CD4-positive, alpha-beta T cell treated with Interleukin-10 for 1 hour (primary cell): ENCODE measurements around the gene PCLO.
"Not testable (repeated sequence)": the region's sequence is repeated elsewhere in the genome, so short reads cannot be mapped to it uniquely, and the experiment has no call there.

Experiments
- DNase-seq: peaks from one replicate; pipeline ENCODE4 v3.0.0-alpha.2; 2020

Gene PCLO

DNA sequence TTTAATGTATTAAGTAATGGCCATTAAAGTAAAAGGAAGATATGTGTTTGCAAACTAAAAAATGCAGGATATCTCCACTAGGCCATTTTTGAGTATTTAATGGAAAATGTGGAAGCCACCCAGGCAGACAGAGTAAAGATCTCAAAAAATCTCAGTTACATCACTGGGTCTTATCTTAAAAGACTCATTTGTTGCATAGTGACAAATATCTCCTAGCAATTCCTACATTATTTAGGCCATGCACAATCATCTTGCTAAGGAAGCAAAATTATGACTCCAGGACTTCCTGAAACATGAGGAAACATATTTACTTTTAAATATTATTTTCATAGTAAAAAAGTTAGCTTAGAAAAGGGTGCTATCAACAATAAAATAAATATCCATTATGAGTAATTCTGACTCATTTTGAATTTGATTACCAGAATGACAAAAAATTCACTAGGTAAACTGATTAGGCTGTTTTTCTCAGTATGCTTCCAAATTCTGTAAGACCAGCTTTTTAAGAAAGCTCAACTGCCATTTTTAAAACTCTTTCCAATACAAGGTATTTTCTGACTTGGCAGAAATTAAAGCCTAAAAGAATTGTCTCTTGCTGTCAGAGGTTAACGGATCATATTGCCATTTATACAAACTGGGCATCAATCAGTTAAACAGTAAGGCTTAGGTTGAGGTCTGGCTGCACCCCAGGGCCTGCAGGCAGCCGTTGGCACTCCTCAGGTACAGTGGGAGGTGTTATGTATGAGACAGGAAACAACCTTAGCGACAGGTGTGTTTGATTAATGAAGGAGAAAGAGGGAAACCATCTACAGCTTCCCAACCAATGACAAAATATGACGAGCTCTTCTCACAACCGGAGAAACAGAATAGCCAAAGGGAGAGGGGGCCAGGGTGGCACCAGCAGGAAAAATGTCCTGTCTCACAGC lies 31.8 kb downstream of the PCLO start:
- DNase-seq: no peak

DNA sequence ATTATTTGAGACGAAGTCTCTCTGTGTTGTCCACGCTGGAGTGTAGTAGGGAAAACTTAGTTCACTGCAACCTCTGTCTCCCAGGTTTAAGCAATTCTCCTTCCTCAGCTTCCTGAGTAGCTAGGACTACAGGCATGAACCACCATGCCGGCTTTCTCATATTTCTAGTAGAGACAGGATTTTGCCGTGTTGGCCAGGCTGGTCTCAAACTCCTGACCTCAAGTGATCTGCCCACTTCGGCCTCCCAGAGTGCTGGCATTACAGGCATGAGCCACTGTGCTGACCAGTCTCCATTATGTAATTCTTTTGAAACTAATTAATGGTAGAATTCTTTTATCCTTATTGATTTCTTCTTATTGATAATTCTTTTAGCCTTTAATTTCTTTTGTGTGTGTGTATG lies 32.5 kb downstream of the PCLO start:
- DNase-seq: no peak

DNA sequence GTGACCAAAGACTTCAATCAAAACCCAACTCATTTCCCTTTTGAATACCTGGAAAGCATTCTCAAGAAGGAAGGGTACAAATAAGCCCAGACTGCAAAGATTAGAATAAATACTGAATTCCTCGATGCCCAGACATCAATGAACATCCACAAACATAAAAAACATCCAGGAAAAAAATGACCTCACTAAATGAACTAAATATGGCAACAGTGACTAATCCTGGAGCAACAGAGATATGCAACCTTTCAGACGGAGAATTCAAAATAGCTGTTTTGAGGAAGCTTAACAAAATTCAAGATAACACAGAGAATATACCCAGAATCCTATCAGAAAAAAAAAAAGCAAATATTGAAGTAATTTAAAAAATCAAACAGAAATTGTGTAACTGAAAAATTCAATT lies 43.2 kb downstream of the PCLO start:
- DNase-seq: no peak

DNA sequence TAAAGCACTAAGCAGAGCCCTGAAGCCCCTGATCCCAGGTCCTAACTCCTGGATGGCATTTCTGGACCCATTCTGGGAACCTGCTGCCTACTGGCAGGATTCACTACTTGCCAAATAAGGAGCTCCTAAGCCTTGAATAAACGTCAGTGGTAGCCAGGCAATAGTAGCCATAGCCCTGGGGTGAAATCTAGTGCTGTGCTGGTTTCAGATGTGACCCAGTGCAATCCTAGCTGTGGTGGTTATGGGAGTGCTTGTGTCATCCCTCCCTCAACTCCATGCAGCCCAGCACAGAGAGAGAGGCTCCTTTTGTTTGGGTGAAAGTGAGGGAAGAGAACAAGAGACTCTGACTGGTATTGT lies 43.7 kb downstream of the PCLO start:
- DNase-seq: no peak

DNA sequence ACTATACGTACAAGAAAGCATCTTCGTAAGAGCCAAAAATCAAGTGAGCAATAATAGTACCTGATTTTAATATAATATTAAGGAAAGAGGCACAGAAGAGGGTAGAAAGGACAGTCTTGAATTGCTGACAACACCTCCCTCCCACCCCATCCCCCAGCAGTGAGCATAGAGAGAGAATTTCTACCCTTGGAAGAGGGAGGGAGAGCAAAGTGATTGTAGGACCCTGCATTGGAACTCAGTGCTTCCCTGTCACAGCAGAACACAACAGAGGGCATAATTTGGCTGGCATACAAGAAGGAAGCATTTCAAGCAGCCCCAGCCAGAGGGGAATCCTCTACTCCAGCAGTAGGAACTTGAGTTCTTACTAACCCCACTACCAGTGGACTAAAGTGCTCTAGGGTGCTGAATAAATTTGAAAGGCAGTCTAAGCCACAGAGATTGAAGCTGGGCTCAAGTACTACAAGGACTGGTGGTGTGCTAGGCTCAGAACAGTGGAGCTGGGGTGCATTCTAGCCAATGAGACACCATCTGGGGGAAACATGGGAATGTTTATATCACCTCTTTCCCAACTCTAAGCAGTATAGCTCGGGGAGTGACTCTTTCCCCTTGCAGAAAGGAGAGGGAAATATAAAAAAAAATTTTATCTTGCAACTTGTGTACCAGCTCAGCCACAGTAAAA lies 44.2 kb downstream of the PCLO start:
- DNase-seq: no peak

DNA sequence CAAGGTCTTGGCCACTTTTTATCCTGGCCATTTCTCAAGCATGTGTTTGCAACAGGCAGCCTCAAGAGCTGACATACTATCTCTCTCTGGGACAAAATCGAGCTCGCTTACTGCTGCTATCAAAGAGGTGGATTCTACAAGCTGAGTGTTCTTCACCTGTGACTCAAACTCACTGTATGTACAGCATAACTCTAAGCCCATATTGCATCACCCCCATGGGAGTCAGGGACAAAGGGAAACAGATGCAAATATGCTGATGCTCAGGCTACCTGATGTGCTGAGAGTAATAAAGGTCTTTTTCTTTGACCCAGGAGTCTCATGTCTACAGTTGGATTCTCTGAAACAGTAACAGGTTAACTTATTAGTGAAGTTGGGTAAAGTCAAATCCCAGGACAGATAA lies 45.2 kb downstream of the PCLO start:
- no peak for DNase-seq

DNA sequence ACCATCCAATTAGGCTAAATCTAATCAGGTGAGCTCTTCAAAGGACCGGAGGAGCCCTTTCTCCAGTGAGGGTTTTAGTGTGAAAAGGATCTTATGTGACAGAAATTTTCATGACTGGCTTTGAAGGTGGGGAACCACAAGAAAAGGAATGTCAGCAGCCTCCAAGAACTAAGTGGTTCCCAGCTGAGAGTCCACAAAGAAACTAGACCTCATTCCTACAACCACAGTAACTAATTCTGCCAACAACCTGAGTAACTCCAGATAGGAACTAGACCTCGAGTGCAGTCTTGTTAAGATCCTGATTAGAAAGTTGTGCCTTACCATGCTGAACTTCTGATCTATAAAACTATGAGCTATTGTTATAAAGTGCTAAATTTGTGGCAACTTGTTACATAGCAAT lies 51.3 kb downstream of the PCLO start:
- no peak for DNase-seq

DNA sequence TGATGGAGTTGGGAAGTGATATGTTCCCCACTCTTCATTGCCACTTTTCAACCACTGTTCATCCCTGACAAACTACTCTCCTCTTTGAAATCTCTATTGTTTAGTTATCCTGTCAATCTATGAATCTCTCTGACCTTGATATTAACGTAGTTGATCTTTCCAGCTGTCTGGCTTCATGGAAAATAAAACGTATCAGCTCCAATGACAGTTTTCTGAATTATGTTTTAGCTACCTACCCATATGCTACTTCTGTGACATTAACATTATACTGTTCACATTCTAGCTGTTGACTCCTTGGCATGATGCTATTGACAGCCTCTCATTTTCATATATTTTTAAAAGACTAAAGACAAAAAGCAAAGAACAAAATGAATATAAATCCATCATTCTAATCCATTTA lies 53.3 kb downstream of the PCLO start:
- no peak for DNase-seq

DNA sequence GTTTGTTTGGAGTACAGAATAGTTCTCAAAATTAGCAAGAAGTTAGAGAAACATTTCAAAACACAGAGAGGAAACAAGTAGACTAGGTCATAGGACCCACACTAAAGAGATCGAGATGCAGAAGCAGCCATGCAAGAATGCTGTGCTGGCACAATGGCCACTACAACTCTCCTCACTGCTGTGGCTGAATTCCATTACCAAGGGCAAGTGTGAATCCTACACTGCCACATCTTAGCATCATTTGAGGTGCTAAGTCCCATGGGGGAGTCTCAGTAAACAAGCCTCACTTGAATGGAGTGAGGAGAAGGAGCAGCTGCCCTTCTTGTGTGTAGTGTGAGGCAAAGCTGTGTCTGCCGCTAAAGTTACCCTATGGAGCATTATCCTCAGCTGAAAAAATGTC lies 56.7 kb downstream of the PCLO start:
- DNase-seq: no peak

DNA sequence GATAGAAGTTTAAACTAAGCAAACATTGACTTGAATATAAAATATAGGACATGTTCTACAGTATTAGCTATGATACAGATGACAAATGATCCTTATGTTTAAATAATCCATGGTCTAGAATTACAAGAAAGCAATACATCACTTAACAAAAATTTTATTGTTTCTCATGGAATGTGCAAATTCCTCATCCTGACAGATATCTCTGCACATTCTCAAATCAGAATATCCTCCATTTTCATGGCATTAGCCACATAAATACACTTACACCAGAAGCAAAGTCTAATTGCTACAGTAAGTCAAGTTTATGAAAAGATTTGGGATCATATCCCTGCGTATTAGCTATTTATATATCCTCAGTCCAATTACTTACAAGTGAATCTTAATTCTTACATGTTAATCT lies 57.6 kb downstream of the PCLO start:
- DNase-seq: no peak

DNA sequence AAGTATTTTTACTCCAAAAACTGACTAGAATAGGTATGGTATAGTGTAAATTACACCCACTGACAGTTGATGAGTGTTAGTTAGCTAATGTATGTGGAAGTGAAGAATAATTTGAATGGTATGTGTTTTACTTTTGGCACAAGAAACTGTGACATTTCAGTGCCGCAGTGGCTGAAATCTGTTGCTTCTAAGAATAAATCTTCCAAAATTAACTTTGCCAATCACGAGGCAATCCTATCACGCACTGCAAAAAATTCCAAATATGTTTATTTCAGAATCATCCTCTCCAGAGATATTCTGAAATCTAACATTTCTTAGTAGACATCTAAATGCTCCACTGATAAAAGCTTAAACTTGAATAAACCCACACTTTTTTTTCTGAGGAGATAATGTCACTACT lies 61.2 kb downstream of the PCLO start:
- no peak for DNase-seq

DNA sequence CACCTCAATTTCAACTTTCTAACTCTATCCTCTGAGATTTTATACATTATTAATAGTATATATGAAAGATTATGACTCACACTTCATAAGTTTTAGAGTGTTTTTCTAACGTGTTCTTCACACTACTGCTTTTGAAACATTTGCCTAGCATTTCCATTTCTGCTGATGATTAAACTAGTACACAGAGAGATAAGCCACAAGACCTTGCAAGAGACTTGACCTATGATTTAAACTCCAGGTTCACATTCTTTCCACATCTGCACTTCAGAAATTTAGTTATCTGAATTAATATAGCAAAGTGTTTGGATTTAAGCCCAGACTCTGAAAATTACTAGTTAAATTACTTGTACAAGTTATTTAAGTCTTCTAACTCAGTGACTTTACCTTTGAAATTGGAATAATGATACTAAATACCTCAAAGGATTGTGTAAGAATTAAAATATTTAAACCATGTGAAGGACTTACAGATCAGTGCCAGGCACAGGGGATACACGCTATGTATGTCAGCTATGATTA lies 66.6 kb downstream of the PCLO start:
- no peak for DNase-seq

DNA sequence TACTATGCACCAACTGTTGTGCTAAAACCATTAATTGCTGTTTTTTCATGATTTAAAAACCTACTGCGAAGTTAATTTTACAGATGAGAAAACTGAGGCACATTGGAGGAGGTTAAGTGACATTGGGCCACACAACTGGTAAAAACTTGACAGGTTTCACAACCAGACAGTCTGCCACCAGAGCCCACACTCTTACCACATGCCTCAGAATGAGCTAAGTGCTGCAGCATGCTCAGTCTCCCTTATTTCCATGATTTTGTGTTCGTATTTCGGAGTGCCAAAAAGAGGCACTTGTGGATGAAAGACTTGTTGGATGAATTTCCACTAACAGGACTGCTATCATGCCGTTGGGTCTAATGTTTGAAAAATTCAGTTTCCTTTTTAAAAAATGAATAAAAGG lies 77.4 kb downstream of the PCLO start:
- DNase-seq: no peak

DNA sequence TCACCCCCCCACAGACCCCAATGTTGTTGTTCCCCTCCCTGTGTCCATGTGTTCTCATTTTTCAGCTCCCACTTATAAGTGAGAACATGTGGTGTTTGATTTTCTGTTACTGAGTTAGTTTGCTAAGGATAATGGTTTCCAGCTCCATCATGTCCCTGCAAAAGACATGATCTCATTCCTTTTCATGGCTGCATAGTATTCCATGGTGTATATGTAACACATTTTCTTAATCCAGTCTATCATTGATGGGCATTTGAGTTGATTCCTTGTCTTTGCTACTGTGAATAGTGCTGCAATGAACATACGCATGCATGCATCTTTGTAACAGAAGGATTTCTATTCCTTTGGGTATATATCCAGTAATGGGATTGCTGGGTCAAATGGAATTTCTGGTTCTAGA lies 82.8 kb downstream of the PCLO start:
- not testable (repeated sequence) for DNase-seq

DNA sequence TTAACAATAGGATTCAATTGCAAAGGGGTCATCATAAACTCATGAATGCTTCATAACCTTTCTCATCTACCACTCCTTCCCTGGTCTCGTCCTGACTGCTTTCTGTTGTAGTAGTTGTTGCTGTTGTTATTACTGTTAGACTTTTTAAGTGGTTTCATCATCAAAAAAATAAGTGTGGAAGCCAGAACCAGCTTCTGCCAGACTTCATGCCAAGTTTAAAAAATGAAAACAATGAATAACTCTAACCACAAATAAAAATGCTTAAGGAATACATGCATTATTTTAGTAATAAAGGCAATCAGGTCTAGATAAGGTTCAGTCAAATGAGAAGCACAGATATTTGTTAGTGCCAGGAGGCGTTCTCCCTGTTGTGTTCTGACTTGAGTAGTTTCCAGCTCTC lies 85.4 kb downstream of the PCLO start:
- no peak for DNase-seq

DNA sequence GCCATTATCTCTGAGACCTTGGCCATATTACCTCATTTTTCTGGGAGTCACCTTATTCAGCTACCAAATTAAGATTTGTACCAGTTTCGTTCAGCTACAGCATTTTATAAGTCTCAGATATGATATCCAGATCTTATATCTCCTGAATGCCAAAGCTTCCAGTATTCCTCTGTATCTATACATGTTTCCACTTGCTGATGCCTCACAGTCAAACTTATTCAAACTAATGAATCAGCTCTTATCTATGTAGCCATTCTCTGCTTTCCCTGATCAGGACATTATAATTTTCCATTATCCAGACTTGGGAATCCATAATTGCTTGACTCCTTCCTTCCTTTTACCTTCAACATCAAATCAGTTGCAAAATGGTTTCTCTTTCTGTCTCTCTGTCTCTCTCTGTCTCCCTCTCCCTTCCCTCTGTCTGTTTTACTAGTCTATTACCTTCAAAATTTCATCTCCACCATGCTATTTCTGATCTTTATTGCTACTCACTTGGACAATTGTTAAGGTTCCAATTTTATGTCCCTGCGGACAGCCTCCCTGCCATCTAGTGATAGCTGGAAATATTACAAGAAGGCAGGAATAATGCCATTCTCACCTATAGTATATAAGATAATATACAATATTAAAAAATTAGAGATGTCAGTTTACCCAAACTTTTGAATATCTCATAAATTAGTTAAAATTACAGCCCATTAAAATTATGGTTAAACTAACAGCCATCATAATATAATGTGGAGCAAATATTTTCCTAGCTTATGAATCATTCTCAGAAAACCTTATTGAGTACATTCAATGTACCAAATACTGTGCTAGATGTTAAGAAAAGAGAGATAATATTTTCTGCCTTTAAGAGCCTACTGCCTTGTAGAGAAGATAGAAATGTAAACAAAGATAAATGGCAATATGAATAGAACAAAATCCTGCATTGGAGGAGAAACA lies 89.8 kb downstream of the PCLO start:
- no peak for DNase-seq

DNA sequence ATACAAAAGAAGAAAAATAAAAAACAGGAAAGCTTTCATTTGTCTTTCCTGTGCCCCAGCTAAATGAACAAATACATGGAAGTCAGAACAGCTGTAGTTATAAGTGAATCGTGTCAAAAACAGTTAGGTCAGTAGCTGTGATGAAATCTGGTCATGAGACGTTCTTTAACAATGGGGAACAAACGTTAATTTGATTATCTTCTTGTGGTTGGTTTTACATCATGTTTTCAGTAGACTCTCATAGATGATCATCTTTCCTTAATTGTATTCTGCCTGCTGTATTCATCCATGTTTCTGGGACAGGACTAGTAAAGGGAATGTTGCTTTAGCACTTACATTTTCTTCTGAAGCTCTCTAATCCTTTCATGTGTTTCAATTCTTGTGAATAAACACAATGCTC lies 97.0 kb downstream of the PCLO start:
- DNase-seq: no peak

DNA sequence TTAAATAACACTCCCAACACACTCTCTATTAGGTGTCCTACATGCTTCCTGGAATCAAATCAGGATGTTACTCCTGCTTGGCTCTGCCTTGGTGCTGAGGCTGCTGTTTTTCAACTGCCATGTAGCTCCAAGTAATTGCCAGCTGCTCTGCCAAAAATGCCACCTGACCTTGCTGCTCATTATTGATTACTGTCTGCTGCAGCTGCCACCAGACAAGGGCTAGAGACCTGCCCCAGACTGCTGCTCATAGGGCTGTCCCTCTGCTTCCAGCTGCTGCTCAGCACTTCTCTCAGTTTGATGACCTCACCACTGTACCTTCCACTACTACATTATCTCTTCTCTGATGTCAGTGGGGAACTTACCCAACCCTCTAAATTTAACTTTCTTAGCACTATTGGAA lies 102.5 kb downstream of the PCLO start:
- DNase-seq: no peak

DNA sequence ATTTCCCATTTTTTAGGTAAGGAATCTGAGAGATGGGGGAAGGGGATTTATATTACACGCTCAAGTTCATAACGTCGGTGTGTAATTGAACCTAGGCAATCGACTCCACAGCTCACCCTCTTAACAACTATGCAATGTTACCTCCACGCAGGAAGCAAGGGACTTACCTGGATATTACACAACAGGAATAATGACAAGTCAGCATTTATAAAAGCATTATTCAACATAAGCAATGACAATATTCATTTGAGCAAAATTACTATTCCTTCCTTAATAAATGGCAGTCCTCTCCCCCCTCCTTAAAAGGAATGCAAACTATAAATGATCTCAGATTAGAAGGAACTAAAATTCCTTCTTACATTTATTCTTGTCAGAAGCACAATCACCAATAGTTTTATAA lies 104.0 kb downstream of the PCLO start:
- no peak for DNase-seq

DNA sequence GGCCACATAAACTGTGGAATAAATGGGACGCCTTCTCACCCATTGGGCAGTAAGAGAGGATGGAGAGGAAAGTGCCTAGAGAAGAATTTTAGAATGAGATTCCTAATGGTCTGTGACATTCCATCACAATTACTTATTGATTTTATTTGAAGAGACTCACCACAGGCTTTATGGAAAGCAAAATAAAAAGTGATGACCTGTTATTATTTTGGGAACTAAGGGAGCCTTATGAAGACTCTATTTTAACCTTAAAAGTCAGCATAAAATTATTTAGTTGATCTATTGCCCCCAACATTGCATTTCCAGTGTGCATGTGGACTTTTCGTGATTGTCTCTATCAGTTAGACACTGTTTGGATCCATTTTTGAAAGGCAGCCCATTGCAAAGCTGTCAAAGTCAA lies 107.5 kb downstream of the PCLO start:
- no peak for DNase-seq

DNA sequence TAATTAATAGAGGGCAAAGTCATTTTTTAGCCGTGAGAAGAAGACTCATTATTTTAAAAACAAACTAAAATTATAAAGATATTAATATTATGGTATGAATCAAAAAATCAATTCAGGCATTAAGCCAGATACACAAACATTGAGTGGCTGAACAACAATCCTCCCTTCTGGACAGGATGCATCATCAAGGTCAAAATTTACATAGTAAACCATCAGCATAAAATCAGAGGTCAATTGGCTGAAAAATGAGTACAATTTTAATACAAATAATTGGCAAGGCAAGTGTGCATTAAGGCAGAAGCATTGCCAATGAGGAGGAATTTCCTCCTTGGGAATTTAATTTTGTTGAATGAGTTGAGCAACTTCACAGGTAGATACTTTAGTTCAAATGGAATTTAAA lies 108.2 kb downstream of the PCLO start:
- DNase-seq: no peak

DNA sequence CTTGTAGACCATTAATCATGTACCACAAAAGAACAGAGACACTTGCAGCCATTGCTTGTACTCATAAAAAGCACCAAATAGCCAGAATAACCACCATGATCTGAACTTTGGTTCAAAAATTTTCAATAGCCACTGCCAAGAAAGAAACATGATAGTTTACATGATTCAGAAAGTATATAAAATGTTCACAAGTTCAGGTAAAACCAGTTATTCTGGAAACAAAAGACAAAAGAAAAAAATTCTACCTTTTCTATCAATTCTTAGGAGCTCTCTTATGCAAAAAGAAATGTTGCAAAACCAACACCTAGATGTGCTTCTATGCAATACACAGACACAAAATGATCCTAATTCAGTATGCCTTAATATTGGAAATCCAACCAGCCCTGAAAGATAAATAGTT lies 108.7 kb downstream of the PCLO start:
- DNase-seq: no peak

DNA sequence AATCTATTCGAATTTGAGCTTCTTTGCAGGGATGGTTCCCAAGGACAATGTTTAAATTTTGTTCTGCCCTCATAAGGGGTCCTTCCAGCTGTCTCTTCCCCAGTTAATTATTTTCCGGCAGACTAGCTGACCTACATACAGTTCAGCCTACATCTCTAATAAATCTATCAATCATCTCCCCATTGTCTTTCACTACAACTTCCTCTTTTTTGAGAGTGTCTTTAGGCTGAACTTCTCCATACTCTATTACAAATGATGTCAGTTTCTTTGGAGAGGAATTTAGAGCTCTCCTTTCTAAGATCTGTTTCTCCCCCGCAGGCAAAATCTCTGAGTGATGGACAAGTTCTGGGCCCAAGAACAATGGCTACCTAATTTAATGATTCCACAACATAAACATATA lies 122.2 kb downstream of the PCLO start:
- no peak for DNase-seq
